Measurements from ENCODE around the gene RAB36.

DNA sequence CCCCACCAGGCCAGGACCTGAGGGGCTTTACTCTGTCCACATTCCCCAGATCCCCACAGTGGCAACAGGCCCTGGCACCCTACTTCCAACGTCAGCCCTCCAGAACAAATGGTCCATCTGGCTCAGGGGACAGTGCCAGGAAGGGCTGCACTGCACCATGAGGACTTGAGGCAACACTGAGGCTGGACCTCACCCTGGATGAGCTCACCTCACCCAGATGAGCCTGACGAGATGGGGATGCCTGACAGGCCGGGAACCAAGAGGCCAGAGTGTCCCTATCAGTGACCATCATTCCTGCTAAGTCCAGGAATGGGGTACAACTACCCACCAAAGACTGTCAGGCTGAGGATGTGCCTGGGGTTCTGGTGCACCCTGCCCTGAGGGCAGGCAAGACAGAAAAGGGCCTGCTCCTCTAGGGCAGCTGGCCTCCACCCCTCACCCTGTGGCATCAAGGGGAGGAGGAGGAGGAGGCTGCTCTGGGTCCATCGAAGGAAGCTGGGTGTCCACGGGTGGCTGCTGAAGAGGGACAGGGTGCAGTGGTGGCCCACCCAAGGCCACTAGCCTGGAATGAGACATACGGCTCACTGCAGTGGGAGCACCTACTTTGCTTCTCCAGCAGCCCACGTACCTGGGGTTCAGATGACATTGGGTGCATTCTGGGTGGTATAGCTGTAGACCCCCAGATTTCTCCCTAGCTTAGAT, 18.1 kb upstream of the RAB36 start:
- no peak for TF ChIP-seq POLR2A (IDR thresholded peaks at IDR 0.05)
- no peak for TF ChIP-seq CTCF (IDR thresholded peaks at IDR 0.05)

Data from ovary (tissue), 3 donors.